Limb (tissue), 2 donors: ENCODE measurements around the gene CYFIP1.

Experiments
- DNase-seq, 2 donors: peaks; one replicate each; pipeline ENCODE4 v3.0.0-alpha.2; 2016; ENCODE audit errors: extremely low spot score in 2 of 2

Gene CYFIP1

GRCh38 chr15:22968366-22968765, 11.8 kb downstream of the CYFIP1 start:
- no peak for DNase-seq

DNA sequence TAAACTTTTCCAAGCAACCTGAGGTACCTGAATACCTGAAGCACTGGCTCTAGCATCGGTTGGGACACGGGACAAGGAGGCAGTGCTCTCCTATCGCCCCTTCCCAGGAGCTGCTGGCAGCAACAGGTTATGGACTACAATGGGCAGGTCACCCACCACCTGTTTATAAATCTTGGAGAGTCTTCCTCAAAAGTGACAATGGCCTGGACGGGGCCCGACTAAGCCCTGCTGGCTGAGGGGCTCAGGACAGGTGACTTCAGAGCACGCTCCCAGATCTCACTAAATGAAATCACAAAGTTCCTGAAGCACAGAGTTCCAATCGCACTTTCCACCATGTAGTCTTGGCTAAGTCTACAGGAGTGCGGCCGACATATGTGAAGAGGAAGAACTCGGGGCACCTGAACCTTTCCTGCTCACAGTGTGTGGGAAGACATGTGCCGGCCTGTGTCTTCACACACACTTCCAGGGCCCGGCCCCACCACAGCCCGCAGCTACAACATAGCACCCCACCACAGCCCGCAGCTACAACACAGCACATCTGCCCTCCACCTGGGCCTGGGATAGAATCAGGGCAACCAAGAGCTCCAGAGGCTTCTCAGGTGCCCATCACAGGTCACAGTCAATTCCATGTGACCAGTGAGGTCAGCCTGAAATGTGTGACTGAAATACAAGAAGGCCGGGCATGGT, 12.9 kb downstream of the CYFIP1 start:
- DNase-seq = no peak

- DNase-seq = no peak
These were observed 13.7 kb downstream of the CYFIP1 start for GRCh38 chr15:22966321-22967083.

DNA sequence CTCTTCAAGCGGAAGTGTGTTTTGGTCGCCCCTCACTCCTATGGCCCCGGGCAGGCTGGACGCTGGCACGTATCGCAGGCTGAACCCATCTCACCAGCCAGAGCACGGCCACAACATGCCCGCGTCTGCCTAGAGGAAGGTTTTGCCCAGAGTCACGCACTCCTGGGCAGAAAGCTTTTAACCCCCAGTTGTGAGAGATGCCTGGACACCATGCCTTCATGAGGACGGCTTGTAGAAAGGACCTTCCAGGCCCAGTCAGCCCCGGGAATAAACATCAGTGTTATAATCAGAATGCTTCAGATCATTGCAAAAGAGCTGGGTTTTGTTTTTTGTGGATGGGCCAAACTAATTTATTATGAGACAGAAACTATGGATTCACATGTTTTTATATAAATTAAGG, 16.5 kb downstream of the CYFIP1 start:
- no peak for DNase-seq

DNA sequence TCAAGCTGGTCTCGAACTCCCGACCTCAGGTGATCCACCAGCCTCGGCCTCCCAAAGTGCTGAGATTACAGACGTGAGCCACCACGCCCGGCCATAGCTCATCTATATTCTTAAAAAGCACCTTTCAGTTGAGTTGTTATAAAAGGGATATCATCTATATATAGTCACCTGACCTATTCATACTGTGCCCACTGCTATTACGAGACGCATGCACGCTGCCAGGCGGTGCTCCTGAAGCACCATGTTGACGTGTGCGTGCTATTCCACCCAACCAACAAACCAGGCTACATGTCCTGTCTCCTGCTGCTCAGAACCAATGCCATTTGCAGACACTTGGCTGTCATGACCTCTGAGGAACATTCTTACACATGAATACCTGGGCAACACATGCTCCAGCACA, 17.6 kb downstream of the CYFIP1 start:
- DNase-seq = no peak

DNA sequence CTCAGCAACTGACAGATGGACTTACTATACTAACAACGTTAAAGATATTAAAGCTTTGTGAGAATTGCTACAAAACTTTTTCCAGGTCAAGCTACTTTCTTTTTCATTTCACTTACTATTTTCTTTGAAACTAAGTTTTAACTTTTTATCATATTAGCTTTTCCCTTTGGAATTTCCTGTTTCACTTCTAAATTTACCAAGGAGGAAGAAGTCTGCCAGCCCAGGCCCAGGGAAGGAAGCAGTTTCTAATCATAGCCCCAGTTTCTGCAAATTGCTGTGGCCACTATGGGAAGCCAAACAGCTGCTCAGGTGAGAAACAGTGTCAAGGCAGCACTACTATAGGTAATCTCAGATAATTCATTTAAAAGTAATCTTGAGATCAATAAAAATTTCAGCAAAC, 18.4 kb downstream of the CYFIP1 start:
- DNase-seq = no peak

DNA sequence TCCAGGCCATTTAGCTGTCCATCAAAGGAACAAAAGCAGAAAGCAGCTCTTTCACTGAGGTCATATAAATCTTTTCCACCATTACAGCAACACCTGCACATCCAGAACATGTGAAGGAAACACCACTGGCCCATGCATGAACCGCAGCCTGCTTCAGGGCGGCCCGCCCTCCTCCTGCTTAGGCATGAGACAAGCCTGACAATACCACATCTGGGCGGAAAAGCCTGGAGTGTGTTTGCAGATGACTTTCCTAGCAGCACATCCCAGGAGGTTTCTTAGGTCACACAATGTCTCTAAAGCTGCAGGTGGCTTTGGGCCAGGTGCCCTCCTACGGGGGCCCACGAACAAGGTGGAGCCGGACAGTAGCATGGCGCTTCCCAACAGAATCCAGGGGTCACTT, 19.6 kb downstream of the CYFIP1 start:
- no peak for DNase-seq

GRCh38 chr15:22960126-22960525, 20.0 kb downstream of the CYFIP1 start:
- no peak for DNase-seq

DNA sequence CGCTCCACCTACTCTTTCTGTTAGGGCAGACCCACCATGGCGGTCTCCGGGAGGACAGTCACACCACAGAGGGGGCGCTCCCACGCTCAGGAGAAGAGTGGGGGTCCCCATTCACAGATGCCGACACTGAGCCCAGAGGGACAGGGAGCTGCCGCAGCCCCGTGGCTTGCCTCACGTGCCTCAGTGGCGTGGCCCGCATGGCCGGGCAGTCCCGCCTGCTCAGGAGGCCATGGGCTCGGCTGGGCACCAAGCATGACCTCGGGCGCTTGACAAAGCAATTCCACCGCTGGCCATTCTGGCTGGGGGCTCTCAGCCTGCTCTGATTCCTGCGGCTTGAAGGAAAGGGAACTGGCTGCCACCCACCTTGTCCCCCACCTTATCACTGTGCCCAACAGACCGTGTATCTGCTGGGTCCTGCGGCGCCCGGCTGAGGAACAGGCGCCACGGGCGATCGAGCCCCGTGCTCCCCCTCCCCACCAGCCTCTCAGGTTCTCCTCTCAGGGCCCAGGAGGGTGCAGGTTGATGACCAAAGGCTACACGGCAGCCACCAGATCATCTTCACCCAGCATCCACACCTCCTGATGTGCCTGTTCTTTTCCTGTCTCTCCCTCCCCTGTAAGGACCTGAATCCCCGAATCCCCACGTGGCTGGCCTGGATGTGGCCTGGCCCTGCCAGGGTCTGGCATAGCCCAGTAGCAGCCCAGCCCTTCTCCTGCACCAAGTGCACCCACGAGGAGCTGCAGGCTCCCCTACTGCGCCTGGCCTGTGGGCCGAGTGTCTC, 20.7 kb downstream of the CYFIP1 start:
- no peak for DNase-seq

DNA sequence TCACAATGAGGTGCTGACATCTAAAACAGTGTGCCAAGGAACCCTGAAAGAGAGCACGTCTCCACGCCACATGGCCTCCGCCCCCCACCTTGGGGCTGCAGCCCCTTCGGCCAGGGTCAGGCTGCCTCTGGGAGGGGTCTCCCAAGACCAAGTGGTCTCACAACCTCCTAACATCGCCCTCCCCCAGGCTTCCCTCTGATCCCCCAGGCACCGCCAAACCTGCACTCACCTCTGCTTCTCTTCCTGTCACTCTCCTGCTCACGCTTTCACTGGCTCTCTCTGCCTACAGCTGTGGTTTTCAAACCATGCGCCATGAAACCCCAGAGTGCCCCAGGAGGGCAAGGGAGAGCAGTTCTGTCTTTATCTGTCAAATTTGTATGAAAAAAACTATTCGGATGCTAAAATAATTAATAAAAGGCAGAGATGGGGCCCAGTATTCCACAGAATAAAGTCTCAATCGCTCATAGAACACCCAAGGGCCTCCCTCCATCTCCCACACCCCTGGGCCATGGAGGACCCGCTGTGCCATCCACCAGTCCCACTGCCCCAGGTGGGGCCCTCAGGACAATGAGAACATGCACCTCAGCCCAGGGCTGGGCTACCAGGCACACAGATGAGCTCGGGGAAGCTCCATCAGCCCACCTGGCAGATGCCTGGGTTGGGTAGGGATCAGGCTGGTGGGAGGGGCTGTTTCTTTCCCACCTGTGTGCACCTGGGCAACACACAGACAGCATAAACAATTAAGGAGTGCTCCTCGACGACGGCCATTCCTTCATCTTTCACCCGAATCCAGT, 21.5 kb downstream of the CYFIP1 start:
- no peak for DNase-seq

DNA sequence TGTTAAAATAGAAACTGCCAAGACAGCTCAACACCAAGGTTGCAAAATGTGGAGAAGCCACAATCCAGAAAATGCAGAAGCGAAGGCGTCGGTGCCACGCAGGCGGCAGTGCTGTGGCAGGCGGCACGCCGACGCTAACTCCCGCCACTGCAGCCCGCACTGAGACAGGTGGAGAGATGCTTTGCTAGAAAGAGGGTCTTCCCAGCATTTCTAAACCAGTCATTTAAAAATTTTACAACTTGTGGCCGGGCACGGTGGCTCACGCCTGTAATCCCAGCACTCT, 23.2 kb downstream of the CYFIP1 start:
- no peak for DNase-seq

DNA sequence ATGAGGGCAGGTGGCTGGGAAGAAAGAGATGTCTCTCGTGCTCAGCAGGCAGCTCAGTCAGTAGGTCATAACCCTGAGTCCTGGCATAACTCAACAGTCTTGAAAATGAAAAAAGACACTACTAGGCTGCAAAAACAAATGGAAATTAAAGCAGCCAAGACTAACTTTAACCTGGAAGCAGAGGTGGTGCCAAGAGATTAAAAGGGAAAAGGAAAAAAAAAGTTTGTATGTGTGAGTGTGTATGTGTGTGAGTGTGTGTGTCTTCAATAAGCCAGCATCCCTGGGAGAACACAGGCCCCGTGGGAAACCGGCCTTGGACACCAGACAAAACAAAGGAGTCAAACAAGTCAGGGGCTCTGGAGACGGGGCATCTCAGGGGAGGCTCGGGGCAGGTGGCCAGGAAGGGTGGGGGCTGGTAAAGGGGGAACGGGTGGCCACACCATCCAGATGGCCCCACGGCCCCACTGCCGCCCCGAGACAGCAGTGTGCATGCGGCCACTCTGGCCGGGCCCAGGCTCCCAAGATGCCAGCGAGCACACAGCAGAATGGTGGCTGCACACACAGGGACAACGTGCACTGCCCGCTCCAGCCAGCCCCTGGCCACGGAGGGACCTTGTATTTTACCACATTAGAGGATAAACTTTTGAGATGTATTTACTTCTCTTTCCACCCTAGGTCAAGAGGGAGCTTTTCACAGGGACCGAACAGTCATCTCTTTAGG, 23.8 kb downstream of the CYFIP1 start:
- DNase-seq = peak in 1 of 2 donors; percentile 18

GRCh38 chr15:22955544-22956119, 24.5 kb downstream of the CYFIP1 start:
- no peak for DNase-seq

GRCh38 chr15:22954798-22955543, 25.2 kb downstream of the CYFIP1 start:
- no peak for DNase-seq

DNA sequence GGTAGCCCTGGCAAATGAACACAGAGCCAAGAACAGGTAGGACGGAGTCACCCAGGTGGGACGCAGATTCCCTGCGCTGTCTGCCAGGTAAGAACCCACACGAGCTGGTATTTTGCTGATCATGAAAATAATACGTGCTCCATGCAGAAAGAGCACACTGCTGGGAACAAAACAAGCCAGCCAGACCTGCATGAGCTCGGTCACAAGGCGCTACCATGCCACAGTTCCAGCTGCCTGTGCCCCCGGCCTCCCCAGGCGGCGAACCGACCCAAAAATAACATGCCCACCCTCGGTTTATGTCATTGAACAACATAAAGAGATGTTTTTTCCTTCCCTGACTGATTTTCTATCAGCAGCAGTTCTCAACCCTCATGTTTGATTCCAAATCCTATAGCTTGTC, 25.8 kb downstream of the CYFIP1 start:
- DNase-seq = no peak

DNA sequence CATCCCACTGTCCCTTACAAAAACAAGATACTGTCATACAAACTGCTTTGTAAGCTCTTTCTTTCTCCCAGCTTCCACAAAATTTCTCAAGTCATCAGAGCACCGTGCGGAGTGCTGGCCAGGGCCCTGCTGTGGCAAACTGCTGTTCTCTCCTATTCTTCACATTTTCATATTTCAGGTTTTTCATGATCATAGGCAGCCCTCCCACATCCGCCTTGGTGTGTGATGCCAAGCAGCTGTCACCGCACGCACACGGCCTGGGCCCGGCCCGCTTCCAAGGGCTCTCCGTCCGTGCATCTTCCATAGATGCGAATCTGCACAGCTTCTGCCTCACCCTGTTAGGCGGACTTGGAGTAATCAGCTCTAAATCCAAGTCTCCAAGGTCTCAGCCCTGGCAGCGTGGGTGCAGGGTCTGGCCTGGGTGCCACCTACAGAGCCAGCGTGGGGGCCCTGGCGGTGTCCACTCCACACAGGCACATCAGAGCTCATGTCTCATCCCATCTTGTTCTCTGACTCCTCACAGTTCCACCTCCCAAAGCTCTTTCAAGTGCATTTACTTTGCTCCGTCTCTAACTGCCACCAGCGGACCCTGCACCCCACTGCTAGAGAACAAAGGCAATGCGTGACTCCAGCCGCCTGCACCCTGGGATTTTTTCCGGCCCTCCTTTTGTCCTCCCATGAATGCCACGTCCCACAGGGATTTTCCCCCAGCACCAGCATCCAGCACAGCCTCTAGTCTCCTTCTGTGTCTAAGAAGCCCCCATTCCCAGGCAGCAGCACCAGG, 27.2 kb downstream of the CYFIP1 start:
- peak in 1 of 2 donors; percentile 26 for DNase-seq

DNA sequence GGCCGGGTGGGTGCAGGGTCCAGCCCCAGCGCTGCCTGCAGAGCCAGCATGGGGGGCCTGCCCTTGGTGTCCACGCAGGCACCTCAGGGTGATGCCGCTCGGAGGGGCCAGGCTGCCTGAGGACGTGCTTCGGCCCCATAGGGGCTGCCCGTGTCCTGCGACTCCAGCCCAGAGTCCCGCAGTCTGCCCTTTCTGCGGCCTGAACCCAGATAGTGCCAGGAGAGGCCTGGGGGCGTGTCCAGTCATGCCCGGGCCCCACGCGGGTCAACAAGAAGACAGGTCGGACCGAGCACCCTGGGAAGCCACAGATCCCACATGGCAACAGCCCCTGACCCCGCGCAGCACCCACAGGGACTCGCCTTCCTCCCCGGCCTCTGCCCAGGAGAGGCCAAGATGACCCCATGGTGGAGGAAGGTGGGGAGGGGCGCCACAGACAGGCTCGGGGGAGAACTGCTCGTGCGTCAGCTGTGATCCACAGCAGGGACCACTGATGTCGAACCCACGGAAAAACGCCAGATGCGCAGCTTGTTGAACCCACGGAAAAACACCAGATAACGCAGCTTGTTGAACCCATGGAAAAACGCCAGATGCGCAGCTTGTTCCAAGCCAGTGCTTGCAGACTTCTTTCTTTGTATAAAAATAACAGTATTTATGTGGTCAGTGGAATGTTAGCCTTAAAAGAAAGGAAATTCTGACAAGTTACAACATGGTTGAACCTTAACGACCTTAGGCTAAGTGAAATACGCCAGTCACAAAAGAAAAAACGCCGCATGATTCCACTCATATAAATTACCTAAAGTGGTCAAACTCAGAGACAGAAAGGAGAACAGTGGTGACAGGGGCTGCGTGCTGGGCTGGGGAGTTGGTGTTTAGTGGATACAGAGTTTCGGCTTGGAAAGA, 28.5 kb downstream of the CYFIP1 start:
- no peak for DNase-seq

GRCh38 chr15:22951031-22951380, 29.2 kb downstream of the CYFIP1 start:
- DNase-seq = no peak
